GM12865 (cell line): ENCODE results near the gene ATXN7.

Source experiments
- DNase-seq: peaks from one replicate; pipeline ENCODE4 v3.0.0; 2010; ENCODE audit warnings: low read depth
- H3K4me3 ChIP-seq: 2 replicates; pipeline ENCODE4 v1.5.1; 2011; ENCODE audit warnings: mild to moderate bottlenecking, low read depth, low read length, control low read depth
- CTCF ChIP-seq: IDR thresholded peaks from 2 replicates; pipeline ENCODE4 v1.5.1; 2011; ENCODE audit warnings: low read length, control low read depth, low read depth, inconsistent platforms; ENCODE audit not compliant: insufficient read depth; ENCODE audit errors: missing control alignments

ATXN7 gene

GRCh38 chr3:63920001-63920400 lies 56.3 kb downstream of the ATXN7 start:
- DNase-seq, result no peak
- TF ChIP-seq CTCF, result no peak
- H3K4me3 ChIP-seq, result no peak overlapping the region

DNA sequence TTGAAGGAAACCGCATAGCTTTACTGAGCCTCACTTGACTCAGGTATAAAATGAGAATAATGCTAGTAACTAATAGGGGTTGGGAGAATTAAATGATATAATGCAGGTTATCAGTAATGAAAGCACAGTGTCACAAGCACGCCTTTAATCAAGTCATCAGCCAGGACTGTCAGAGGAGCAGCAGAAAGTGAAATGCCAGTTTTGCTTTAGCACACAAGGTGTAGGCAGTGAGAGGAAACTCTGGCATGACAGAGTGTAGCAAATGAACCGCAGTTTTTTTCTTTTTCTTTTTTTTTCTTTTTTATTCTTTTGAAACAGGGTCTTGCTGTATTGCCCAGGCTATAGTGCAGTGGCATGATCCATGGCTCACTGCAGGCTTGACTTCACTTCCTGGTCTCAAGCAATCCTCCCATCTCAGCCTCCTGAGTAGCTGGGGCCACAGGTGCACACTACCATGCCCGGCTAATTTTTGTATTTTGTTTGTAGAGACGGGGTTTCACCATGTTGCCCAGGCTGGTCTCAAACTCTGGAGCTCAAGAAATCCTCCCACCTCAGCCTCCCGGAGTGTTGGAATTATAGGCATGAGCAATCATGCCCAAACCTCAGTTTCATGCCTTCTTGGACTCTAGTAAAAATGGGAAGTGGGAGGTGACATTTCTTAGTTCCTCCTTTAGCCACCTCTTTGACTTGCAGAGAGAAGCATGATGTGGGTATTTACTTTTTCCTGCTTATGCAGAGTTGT lies 58.2 kb downstream of the ATXN7 start:
- H3K4me3 ChIP-seq, result no peak overlapping the region
- DNase-seq, result peak; percentile 72
- no peak for TF ChIP-seq CTCF

DNA sequence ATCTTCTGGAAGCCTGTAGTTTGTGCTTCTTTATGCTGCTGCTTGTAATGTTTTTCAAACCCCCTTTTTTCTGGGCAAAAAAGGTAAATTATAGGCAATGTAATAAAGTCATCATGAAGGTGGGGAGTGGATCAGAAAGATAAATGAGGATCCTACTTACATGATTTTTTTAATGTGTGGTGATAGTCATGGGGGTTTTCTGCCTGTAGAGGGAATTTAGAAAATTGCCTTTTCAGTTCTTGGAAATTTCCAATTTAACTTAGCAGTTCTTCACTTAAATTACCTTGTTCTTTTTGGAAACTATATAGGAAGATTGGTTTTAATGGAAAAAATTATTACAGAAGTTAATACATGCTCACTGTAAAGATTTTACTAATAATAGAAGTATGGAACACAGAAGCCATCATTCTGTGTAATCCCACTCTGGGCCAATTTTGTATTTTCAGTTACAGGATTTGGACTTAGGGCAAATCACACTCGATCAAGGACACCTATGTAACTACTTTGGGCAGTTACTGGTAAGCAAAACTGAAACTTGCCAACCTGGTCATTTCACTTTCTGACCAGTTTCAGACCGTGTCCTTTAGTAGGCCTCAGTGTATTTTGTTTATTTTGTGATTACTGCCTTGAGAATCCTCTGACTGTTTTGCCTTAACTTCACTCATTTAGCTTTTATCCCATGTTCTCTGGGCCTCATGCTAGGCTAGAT lies 59.0 kb downstream of the ATXN7 start:
- H3K4me3 ChIP-seq, result no peak overlapping the region
- peak; percentile 43 for DNase-seq
- no peak for TF ChIP-seq CTCF

GRCh38 chr3:63926309-63926708 lies 62.6 kb downstream of the ATXN7 start:
- H3K4me3 ChIP-seq, result no peak overlapping the region
- no peak for DNase-seq
- no peak for TF ChIP-seq CTCF

DNA sequence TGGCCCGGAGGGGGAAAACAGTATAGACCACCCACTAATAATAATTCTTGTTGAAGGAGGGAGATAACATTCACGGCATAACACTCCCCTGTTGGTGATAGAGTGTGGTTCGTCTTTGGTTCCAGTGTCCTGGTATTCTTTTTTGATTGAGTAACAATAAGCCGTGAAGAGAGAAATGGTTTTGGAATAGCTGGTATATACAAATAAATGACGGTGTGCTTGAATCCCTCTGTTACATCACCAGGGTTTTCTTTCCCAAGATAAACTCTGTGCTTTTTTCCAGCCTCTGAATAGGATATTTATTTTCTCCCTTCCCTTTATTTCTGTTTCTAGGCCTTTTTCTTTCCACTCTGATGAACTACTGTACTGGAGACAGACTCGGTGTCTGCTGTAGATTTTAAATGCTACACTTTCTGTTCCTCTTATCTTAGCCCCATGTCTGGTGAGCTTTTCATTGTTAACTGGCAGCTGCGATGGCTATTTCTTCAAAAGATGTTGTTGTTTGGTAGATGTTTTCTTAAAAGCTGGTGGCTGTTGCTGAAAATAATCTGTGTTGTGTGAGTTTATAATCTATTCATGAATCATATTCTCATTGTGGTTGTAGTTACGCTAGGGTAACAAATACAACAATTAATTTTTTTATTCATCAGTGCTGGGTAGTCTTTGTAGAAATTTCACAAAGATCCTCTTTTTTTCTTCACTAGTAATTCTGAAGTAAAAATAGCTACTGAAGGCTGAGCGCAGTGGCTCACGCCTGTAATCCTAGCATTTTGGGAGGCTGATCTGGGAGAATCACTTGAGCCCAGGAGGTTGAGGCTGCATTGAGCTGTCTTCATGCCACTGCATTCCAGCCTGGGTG lies 64.0 kb downstream of the ATXN7 start:
- H3K4me3 ChIP-seq, result no peak overlapping the region
- no peak for TF ChIP-seq CTCF
- peak; percentile 34 for DNase-seq

DNA sequence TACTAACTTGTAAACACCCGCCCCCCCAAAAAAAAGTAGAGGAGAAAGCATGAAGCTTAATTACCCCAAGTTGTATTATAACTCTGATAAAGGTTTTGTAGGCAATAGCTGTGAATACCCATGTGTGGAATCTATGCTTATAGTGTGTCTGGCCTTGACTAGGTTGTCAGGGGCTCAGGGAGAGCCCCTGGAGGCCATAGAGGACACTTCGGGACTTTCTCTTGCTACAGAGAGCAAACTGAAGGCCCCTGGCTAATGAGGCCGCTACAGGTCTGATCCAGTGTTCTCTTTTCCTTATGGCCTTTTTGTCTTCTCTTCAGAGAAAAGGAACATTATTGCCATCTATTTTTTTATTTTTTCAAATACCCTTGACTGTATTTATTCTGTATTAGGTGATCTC lies 67.6 kb downstream of the ATXN7 start:
- H3K4me3 ChIP-seq, result no peak overlapping the region
- DNase-seq, result no peak
- TF ChIP-seq CTCF, result no peak
